GM21447 (cell line): ENCODE data around the gene CLSTN2.

Source experiments
- ATAC-seq: cut with Tn5 transposase; IDR thresholded peaks from one replicate; pipeline ENCODE4 v1.9.1; 2021; ENCODE audit not compliant: unreplicated experiment

CLSTN2 gene

DNA sequence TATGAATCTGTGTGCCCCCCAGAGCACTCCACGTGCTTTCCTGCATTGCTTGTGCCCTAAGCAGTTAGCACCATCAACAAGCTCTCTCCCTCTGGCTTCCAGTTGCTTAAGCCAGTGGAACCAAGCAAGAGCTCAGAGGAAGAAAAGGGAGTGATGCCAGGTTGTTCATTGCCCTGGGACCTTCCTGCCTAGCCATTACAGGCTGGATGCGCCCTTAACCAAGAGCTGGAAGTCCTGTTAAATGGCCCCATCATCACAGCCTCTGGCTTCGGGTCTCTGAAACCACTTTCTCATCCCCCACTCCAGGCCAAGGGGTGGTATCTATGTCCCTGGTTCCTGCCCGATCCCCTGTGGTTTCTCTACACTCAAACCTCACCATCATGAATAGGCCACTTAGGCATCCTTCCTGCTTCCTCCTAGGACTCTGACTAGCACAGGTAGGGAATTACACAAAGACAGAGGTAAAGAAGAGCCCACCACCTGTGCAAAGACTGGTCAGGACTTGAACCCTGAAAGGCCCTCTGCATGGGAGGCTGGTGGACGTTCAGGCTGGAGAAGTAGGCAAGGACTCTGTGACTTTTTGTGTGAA, 433.3 kb downstream of the CLSTN2 start:
- no peak for ATAC-seq

DNA sequence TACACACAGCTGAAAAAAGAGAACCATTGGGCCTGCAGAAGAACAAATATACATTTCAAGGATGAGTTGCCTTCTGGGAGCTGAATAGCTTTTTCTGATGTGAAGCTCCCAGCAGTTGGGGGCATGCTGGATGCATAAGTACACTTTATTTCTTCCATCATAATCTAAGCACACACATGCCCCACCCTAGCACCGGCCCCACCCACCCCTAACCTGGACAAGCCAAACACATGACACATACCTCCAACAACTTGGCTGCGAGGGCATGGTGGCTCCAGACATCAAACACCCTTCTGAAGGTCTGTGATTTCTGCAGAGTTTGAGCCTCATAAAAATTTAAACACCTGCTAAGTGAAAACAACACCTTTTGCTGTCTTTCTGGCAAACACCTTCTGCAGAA, 435.7 kb downstream of the CLSTN2 start:
- no peak for ATAC-seq

DNA sequence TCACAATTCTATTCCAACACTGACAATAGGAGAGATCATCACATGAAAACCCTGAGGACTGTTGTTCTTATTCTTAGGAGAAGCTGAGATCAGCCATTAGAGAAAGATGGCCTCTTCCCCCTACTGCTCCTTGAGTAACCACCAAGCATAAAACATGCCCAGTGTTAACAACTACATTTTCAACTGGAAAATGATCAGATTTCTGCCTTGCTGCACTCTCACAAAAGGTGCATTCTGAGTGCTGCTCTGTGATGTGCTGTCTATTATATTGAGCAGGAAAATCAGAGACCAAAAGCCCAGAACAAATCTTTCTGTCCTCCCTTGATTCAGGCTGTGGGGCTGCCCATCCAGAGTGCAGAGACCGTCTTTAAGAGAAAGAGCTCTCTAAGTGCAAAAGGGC, 438.2 kb downstream of the CLSTN2 start:
- no peak for ATAC-seq

GRCh38 chr3:140375002-140375401, 440.0 kb downstream of the CLSTN2 start:
- ATAC-seq, result no peak

DNA sequence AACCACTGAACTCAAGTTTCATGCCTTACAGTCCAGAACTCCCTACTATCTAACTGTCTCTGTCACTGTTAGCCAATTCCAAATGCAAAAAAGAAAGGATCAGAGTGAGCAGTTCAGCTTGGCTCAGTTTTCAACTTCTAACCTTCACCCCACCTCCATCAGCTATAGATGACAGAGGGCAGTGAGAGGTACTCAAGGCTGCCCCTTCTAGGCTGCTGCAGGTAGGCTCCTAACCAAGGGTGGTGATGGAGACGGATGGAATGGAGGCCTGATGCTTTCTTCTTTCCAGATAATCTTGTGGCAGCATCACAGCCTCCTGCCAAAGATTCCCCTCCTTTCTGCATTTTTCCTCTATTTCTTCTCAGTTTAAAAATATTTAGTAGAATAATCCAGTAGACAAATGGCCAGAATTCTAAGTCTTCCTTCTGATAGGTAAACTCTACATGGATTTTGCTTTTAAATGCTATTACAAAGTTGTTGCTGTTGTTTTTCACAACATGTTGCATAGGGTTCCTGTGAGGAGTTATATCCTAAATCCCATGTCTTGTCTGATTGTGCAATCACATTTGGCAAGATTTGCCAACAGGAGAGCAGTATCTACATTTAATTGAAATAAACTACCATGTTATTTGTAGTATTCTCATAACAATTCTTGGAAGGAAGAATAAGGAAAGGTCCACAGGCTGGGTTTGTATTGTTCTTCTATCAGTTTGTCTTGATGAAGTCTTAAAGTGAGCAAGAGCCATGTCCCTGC, 441.3 kb downstream of the CLSTN2 start:
- no peak for ATAC-seq

GRCh38 chr3:140377644-140378043, 442.7 kb downstream of the CLSTN2 start:
- ATAC-seq, result no peak

DNA sequence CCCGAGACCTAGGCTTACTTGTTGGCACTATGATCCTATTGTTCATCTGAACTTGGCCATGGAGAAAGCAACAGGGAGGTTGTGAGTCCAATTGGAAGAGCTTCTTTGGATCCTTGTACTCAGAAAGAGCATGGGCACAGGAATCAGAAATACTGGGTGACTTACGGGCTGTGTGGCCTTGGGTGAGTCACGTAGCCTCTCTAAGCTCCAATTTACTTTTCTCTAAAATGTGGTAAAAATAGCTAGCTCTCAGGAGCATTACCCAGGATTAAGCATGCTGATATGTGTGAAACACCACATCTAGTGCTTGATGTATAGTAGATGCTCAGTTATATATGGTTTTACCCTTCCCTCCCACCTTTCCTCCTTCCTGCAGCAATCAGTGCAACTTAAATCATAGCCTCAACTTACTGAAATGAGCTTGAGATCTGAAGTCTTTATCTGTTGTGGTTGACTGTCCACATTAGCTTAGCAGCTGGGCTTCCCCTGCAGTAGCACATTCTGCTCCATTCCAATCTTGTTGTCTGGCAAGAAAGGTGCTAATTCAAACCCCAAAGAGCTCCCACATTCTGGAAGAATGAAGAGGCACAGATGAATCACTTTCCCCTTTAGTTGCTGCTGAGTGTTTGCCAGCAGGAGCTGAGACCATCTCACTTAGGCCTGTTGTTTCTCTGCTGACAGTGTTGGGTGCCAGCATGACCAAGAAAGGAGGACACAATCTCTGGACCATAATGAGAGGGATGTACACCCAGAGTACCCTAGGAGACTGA, 443.8 kb downstream of the CLSTN2 start:
- ATAC-seq, result no peak

DNA sequence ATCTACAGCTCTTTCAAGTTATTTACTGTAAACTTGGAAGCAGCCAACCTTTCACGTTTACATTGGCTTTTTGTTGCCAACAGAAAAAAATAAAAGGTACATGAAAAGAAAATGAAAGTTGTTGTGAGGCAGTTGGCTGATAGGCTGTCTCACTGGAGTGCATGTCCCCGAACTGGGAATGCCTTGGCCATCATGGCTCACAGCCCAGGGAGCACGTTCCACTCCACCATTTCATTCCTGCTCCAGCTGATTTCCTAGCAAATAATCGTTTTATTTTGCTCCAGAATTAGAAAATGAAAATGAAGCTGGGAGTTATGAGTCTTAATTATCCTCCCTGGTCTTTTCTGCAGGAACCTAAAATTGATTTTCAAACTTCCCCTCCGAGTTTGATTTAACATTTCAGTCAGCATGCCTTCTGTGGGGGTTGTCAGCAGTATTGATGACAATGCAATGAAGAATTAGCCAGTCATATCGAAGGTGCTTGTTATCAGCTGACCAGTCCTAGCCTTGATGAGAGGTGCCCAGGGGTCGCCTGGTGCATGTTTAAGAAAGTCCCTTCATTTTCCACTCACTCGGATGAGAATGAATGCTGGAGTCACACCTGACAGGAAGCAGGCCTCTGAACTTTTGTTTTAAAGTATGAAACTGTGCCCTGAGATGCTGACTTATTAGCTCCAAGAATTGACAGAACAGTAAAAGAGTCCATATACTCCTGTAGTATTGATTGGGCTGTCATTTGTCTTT, 449.2 kb downstream of the CLSTN2 start:
- ATAC-seq, result no peak

GRCh38 chr3:140384876-140385275, 449.9 kb downstream of the CLSTN2 start:
- no peak for ATAC-seq

DNA sequence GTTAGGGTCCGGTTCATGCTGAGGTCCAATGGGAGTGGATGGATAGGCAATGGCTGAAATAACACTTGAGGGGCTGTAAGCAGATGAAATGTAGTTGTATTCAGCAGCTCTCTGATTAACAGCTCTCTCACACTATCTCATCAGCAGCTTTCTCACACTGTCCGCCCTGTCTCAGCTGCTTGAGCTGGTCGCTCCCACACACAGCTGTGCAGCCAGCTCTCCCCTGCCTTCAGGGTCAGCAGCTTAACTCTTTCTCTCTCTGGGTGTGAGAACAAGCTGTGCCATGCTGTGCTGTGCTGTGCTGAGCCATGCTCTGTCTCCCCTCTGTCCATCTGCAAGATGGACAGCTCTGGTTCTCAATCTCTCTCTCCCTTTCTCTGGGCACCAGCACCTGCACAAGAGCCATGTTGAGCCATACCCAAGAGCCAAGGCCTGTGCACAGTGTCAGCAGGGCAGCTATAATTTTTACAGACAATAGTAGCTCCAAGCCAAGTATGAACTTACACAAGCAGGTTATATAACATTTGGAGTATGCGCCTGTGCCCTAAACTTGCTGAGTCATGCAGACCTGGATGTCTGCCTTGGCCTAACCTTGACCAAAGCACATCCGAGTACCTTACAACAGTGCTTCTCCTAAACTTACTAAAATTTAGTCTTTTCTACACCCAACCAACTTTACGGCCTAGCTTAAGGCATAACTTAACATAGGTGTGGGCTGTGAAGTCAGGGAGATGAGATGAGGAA, 451.5 kb downstream of the CLSTN2 start:
- no peak for ATAC-seq

DNA sequence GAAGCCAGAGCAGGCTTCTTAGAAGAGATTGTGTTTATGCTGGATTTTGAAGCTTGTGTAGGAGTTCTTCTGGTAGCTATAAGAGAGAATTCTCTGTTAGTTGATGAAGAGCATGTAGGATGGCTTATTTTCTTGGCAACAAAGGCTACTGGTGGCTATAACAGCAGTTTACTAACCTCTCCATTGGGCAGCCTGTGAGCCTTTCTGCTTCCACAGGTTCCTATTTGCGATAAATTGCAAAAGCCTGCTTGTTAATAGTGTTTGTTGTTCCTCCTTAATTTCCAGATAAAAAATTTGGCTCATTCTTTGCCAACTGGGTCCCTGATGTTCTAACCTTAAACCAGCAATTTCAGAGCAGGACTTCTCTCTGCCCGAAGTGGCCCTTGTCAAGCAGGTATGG, 452.3 kb downstream of the CLSTN2 start:
- no peak for ATAC-seq

DNA sequence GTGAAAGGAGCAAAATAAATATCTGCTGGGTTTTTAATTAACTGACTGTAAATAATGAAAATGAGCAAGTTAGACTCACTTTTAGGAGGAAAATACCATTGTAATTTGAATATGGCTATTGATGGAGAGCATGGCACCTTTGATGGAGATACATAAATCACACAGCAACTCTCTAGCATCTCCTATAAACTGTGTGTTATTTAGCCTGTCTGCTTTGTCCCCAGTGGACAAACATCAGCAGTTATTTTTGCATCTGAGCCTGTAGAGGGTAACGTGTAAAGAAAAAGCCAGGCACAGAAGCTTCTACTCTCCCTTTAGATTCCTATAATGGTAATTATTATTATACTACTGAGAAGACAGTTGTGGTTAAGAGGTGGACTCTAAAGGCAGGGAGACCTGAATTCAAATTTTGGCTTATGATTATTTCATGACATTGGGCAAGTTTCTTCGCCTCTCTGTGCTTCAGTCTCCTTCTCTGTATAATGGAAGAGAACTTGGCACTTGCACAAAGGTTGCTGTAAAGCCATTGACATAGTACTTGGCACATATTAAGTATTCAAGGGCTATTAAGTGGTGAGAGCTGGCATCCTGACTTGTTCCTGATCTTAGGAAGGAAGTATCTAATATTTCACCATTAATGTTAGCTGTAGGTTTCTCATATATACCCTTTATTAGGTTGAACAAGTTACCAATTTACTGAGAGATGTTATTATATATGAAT, 453.4 kb downstream of the CLSTN2 start:
- ATAC-seq, result no peak

DNA sequence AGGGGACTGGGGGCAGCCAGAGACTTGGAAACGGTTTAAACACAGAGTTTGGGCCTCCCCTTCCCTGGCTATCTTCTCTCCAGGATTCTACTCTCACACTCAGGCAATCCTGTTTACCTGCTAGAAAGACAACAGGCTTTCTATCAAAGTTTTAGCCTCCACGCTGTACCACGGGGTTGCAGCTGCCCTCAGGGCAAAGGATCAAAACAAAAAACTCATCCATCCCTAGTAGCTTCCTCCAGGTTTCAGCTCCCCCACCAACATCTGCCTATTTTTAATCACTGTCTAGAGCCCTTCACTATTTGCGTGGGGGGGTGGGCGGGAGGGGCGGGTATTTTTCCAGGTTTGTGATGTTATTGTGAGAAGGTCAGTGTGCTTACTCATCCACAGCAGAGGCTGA, 456.1 kb downstream of the CLSTN2 start:
- no peak for ATAC-seq

DNA sequence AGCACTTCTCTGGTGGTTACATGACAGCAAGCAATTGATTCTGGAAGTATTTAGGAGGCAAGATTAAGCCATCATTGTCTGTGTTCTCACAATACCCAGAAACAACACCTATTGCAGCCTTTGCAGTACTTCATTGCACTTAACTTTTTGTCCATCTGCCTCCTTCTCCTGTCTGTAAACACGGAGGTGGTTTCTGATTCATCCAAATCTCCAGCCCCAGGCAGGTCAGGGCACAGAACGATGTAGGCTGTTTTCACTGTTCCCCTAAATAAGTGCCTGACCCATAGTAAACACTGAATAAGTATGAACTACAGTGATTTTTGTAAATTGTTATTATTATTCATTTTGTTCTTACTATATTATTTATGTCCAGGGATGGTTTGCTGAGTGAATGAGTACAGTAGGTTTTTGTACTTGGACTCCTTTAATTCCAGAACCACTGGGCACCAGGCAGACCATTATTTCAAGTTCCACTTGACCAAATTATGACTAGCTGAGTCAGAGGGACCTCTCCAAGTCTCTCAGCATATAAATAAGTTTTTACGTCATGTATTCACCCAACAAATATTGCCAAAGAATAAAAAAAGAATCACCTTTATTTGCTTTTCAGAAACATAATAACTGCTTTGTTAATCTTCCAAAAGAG, 459.6 kb downstream of the CLSTN2 start:
- no peak for ATAC-seq

DNA sequence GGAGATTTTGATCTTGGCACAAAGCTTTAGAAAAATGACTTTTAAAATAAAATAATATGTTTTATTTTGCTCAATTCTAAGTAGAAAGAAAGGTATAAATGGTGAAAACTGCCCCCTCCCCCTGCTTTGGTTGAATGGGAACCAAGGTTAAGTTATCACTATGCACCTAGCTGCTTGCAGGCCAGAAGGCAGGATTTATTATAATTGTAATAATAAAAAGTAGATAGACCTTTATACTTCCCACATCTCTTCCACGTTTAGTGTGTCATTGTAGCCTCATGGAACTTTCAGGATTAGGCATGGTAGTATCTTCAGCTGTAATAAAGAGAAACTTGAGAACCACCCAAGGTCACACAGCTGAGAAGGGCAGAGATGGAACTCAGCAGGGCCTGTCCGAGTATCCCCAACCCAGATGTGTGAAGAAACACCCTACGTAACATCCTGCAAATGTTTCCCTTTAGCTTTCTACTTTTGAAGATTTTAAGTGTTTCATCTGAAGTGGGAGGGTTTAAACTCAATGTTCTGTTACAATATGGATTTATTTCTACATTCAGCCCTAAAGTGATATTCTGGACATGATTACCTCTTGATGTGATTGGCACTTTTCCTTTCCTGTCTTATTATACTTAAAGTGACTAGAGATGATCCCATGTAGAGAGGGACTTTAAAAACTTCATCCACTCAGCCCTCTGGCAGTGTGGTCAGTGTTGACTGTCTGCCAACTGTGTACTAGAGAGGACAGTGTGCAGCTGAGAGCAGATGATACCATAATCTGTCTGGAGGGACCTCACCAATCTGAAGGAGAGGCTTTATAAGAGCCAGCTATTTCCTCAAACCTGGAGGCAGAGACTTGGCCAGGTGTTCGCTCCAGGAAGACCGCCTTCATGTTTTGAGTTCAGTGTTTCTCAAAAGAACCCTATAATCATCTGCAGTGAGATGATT, 460.4 kb downstream of the CLSTN2 start:
- ATAC-seq, result no peak

DNA sequence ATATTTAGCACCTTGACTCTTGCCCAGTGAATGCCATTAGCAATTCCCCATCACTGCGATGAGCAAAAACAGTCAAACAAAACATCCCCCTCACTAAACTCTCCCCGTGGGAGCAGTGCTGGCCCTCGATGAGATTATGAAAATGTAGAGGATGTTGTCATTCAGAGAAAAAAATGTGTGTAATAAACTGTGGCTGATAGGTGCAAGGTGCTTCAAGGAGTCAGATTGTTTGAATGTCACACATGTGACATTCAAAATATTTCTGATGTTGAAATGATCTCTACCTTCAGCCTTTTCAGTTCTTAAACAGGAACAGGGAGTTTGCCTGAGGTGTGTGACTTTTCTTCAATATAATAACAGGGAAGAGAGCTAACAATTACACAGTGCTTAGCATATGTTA, 461.1 kb downstream of the CLSTN2 start:
- no peak for ATAC-seq

DNA sequence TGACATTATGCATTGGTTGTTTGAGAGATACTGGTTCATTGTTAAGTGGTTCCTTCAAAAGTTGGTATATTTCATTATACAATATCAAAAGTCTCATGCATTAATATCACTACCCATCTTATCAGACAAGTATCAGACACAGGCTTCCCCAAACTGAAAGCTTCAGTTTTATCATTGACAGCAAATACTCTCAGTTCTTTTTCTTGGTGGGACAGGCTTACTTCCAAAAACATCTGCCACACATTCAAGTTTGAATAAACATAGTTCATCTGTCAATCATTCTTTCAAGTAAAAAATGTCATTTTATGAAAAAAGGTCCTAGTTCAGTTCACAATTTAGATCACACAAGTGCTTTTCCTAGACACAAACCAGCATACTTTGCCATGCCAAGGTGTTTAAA, 462.9 kb downstream of the CLSTN2 start:
- no peak for ATAC-seq

DNA sequence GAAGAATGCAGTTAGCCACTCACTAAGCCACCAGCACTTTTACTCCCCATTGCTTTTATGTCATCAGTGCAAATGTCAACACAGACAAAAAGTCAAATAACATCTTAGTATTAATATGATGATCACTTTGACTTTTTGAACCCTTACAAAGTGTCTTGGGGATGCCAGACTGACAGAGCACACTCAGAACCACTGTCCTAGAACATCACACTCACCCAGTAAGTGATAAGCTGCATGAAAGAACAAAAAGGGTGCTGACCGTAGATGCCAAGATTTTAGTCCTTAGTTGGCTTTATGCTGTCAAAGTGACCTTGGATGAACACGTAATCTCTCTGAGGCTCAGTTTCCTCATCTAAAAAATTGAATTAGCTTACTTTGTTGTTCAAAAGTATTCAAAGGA, 463.4 kb downstream of the CLSTN2 start:
- no peak for ATAC-seq

DNA sequence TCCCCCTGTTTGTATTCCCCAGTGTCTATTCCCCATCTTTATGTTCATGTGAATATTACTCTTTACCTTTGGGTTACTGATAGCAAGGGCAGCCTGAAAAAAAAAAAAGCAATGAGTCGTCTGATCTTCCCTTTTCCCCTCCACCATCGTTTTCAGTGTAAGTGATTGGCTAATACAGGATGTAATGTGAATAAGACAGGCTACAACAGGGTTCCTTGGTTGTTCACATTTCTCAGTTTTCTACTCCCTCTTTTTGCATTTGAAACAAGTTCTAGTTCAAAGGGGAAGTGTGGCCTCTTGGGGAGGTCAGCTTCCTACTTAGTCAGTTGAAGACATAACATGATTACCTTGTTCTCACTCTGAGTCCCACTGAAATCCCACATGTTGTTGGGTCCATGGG, 464.9 kb downstream of the CLSTN2 start:
- ATAC-seq, result no peak
